Bronchial epithelial cell (primary cell): Measurements from ENCODE around the gene SUCLG2. TPM values are rescaled to one million over a fixed set of nuclear protein-coding genes. Genes with fewer than 3 reads are reported as not detected.

ENCODE experiments used
- DNase-seq: peaks from one replicate; pipeline ENCODE4 v3.0.0-alpha.2; 2010; ENCODE audit warnings: low read depth
- FAIRE-seq: peaks from 2 replicates; lab custom pipeline; 2011; peaks lifted over from hg19 to GRCh38; lab: Jason Lieb, UNC
- H3K27me3 ChIP-seq: 2 replicates; pipeline ENCODE4 v1.5.1; 2011; ENCODE audit warnings: low read length; ENCODE audit not compliant: control insufficient read depth, insufficient read depth
- H3K36me3 ChIP-seq: 2 replicates; pipeline ENCODE4 v1.5.1; 2011; ENCODE audit warnings: low read length; ENCODE audit not compliant: control insufficient read depth, insufficient read depth
- H3K4me3 ChIP-seq: 2 replicates; pipeline ENCODE4 v1.5.1; 2011; ENCODE audit warnings: mild to moderate bottlenecking, low read depth, low read length, control low read depth
- total RNA-seq: library from RNA; depleted of rRNA; stranded (reverse); fragments of >200 nt; gene quantifications from 2 replicates; pipeline ENCODE4 v1.2.1, GENCODE V29; 2014
- TF ChIP-seq, protein P1 (sequence below): IDR thresholded peaks from 2 replicates; pipeline ENCODE4 v1.5.1; 2011; ENCODE audit warnings: mild to moderate bottlenecking, moderate library complexity, low read length, control low read depth, inconsistent platforms; ENCODE audit not compliant: insufficient read depth, severe bottlenecking

Gene SUCLG2
- total RNA-seq, 1 donor from 2014 or later = 42.1 TPM

DNA sequence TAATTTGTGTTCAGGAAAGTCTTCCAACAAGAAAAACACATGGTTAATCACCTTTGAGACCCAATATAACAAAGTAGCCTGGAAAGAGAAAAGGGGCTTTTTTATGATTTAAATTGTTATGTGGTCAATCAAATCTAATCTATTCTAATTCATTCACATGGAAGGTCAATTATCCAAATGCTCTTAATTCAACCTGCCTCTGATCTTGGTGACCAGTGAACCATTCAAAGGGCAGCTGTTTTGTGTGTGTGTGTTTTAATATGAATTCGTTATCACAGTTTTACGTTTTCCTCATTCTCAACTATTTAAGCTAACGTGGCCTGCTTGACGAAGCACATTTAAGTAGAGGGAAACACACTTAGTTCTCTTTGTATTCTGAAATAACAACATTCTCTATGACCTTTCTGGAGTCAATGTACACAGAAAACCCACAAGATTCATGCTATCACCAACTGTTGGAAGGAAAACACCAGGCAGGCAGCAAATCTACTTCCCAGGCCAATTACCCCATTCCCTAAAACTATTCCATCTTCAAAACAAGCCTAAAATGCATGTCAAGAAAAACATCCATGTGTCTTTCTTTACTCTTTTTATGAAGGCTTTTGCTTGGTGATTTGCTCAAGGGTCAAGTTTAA lies 195.4 kb downstream of the SUCLG2 start:
- no peak overlapping the region for H3K4me3 ChIP-seq

DNA sequence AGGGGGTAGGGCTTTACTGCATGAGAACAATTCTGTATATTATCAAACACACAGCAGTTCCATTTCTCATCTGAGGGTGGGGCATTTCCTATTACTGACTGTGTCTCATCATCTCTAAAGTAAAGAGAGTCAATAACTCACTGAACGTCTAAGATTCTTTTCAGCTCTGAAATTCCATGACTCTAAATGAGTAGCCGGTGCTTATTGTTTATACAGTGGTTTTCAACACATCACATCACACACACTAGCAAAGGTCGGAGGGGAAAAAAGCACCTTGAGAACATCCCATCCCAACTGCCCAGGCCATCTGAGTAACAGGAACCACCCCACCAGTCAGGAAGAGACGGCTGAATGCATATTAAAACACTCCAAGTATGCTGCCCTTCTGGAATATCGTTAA lies 196.0 kb downstream of the SUCLG2 start:
- DNase-seq (peak; percentile 29), FAIRE-seq (no peak)
- Histone ChIP-seq H3K4me3 (no peak overlapping the region), H3K27me3 (no peaks in the 10 kb centered on the region), H3K36me3 (no peaks in the 10 kb centered on the region)
- TF ChIP-seq, protein P1, sequence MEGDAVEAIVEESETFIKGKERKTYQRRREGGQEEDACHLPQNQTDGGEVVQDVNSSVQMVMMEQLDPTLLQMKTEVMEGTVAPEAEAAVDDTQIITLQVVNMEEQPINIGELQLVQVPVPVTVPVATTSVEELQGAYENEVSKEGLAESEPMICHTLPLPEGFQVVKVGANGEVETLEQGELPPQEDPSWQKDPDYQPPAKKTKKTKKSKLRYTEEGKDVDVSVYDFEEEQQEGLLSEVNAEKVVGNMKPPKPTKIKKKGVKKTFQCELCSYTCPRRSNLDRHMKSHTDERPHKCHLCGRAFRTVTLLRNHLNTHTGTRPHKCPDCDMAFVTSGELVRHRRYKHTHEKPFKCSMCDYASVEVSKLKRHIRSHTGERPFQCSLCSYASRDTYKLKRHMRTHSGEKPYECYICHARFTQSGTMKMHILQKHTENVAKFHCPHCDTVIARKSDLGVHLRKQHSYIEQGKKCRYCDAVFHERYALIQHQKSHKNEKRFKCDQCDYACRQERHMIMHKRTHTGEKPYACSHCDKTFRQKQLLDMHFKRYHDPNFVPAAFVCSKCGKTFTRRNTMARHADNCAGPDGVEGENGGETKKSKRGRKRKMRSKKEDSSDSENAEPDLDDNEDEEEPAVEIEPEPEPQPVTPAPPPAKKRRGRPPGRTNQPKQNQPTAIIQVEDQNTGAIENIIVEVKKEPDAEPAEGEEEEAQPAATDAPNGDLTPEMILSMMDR = no peak

More for the DNA sequence above, 195.4 kb downstream of the SUCLG2 start:
- FAIRE-seq (no peak), DNase-seq (no peak)
- TF ChIP-seq, protein P1 = no peak
- Histone ChIP-seq H3K36me3 (no peaks in the 10 kb centered on the region), H3K27me3 (no peaks in the 10 kb centered on the region)

DNA sequence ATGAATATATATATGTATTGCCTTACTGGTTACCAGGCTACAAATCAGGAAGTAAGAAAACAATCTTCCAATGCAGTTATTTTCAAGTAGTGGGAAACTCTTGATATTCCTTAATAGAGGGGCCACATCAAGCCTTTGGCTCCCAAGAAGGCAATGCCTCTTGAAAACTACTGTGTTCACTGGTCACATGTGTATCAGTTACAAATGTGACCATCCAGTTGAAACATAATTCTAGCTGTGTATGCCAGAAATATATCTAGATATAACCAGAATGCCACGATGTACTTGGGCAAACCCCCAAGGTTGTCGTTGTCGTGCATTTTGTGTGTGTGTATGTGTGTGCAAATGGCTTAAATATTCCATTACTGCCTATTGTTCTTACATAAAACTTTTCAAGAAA lies 200.8 kb downstream of the SUCLG2 start:
- no peaks in the 10 kb centered on the region for H3K36me3 ChIP-seq
- TF ChIP-seq, protein P1 = no peak
- no peaks in the 10 kb centered on the region for H3K27me3 ChIP-seq
- DNase-seq (no peak), FAIRE-seq (no peak)
- H3K4me3 ChIP-seq = no peak overlapping the region

DNA sequence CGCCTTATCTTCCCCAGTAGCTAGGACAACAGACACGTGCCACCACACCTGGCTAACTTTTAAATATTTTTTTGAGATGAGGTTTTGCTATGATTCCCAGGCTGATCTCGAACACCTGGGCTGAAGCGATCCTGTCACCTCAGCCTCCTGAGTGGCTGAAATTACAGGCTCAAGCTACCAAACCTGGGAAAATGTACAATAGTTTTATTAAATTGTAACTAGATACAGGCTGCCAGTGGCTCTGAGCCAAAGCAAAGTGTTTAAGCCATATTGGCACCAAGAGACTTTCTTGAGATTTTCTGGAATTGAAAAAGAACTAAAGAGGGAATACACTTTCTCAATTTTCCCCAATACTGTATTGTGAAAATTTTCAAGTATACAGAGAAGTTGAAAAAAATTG lies 204.3 kb downstream of the SUCLG2 start:
- DNase-seq = no peak
- no peak overlapping the region for H3K4me3 ChIP-seq
- H3K27me3 ChIP-seq = no peaks in the 10 kb centered on the region
- no peaks in the 10 kb centered on the region for H3K36me3 ChIP-seq
- TF ChIP-seq, protein P1 = no peak
- no peak for FAIRE-seq

DNA sequence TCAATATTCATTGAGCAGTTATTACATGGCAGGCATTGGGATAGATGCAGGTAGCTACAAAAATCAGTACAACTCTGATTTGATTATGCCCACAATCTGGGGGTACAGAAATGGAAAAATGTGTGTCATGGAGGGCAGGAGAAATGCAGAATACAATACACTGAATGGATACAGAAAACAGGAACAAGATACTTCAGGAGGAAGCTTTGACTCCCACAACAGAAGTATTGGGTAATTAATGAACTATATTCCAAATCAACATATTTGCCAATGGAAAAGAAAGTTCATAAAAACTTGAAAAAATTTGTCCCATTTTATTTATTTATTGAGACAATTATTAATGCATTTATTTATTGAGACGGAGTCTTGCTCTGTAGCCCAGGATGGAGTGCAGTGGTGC lies 207.0 kb downstream of the SUCLG2 start:
- TF ChIP-seq, protein P1 = no peak
- FAIRE-seq (no peak), DNase-seq (no peak)
- Histone ChIP-seq H3K27me3 (no peaks in the 10 kb centered on the region), H3K4me3 (no peak overlapping the region), H3K36me3 (no peaks in the 10 kb centered on the region)

DNA sequence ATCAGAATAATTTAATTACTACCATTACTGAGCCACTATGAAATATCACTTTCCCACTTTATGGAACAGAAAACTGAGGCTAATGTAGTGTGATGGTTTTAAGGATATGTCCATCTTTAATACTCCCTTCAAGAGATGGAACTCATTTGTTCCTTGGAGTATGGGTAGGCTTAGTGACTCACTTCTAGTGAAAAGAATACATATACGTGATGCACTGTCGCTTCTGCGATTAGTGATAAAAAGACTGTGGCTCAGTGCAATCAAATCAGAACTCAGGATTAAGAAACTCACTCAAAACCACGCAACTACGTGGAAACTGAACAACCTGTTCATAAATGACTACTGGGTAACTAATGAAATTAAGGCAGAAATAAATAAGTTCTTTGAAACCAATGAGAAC lies 216.6 kb downstream of the SUCLG2 start:
- FAIRE-seq (no peak), DNase-seq (no peak)
- no peak overlapping the region for H3K4me3 ChIP-seq
- H3K36me3 ChIP-seq = no peaks in the 10 kb centered on the region
- no peaks in the 10 kb centered on the region for H3K27me3 ChIP-seq
- TF ChIP-seq, protein P1 = no peak
